GM23338 (cell line): ENCODE results near the gene RAB4A.

Source experiments
- EZH2 ChIP-seq: fragments of 200-600 bp; sonication (generic); IDR thresholded peaks from one replicate; pipeline ENCODE4 v1.8.0; 2017; ENCODE audit warnings: antibody characterized with exemption, mild to moderate bottlenecking, low read depth; ENCODE audit not compliant: unreplicated experiment
- TF ChIP-seq, protein P1 (sequence below), 2 experiments: fragments of 200-600 bp in 1 of 2; sonication (generic) in 1 of 2; conservative IDR thresholded peaks; 2 replicates each; pipeline versions ENCODE4 v1.5.1 to v1.6.1; 2016 to 2017; ENCODE audit warnings: antibody characterized with exemption in 2 of 2, low read depth in 2 of 2, mild to moderate bottlenecking in 2 of 2, moderate library complexity in 1 of 2

DNA sequence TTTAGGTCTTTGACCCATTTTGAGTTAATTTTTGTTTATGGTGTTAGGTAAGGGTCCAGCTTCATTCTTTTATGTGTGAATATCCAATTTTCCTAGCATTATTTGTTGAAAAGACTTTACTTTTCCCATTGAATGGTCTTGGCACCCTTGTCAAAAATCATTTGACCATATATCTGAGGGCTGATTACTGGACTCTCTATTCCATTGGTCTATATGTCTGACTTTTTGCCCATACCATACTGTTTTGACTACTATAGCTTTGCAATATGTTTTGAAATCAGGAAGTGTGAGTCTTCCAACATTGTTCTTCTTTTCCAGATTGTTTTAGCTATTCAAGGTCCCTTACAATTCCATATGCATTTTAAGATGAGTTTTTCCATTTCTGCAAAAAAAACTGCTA lies 83.3 kb downstream of the RAB4A start:
- no peak for TF ChIP-seq EZH2
- TF ChIP-seq, protein P1, sequence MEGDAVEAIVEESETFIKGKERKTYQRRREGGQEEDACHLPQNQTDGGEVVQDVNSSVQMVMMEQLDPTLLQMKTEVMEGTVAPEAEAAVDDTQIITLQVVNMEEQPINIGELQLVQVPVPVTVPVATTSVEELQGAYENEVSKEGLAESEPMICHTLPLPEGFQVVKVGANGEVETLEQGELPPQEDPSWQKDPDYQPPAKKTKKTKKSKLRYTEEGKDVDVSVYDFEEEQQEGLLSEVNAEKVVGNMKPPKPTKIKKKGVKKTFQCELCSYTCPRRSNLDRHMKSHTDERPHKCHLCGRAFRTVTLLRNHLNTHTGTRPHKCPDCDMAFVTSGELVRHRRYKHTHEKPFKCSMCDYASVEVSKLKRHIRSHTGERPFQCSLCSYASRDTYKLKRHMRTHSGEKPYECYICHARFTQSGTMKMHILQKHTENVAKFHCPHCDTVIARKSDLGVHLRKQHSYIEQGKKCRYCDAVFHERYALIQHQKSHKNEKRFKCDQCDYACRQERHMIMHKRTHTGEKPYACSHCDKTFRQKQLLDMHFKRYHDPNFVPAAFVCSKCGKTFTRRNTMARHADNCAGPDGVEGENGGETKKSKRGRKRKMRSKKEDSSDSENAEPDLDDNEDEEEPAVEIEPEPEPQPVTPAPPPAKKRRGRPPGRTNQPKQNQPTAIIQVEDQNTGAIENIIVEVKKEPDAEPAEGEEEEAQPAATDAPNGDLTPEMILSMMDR (conservative IDR thresholded peaks at IDR 0.05; ENCODE audit: low read depth in 2 of 2) = no peak
